Anterior cingulate cortex (tissue), 58 donors: ENCODE results near the gene RNF150.

ENCODE experiments used
- DNase-seq, 58 donors: peaks; one replicate each; lab custom pipeline; 2025; lab: John Stamatoyannopoulos, UW

RNF150 gene

DNA sequence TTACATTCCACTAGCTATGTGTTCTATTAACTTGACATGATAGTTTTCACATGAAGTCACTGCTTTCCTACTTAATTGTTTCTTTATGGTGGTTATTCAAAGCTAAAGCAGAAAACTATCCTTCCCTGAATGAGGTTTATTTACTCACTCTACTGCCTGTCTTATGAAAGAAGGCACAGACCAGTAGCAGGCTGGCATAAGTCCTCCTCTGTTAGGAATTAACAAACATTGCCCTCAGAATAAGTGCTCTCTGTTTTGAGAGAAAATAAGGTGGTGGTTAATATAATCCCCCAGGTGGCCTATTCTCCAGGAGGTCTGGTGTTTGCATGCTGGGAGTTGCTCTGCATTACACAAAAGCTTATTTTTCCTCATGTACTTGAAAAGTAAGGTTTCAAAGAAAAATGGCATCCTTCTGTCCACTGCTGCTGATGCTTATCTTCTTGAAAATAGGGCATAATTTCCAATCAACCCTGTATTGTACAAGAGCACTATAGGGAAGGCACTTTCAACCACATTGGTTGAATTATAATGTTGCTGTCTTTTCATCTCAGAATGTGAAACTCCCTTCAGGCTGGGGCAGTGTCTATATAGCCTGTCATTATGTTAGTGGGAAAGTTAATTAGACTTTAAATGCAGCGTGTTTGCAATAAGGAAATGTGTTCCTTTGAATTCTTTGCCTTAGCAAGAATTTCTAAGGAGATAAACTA is 257.4 kb downstream of the RNF150 start:
- DNase-seq = no peak

DNA sequence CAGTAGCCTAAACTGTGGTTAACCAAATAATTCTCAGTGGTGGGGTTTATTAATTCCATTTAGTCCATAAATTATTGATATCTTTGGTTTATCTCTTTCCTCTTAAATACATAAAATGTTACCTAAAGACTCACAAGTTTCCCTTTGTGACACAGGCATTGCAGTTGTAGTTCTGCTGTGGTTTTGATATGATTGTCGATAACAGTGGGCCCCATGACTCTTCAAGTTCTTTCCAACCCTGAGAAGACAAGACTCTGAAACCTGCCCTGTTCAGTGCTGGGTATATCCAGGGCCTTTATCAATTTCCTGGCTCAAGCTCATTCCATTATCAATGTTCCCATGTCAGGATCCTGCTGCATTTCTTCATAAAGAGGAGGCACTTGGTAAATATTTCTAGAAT is 259.2 kb downstream of the RNF150 start:
- DNase-seq = no peak

DNA sequence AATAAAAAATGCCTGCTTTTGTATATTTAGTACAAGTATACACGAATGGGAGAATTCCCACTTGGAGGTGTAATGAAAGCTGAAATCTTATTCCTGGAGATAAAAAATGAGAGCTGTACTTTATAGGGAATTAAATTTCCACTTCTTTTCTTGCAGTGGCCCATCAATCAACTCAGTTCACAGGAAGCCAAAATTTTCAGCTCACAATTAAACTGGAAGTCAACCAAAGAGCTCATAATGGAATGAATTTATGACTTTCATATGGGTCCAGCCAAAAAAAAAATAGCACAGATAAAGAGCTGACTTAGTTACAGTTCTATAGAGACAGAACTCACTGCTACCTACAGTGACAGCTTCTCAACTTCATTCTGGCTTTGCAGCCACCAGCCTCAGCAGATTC is 261.9 kb downstream of the RNF150 start:
- DNase-seq = no peak

DNA sequence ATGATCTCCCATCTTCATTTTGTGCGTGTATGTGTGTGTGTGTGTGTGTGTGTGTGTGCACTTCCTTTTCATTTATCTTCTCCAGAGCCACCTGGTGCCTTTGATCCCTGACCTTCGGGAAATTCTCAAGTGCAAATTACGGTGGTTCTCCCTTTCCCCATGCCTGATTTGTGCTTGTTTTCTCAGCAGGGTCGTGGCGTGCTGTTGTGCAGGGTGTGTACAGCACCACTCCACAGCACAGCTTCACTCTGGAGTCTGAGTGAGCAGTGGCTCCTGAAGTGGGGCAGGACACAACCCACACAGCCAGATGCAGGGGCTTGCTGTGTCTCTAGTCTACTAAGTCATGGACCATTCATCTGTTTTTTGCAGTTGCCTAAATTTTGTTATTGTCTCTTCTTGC is 262.8 kb downstream of the RNF150 start:
- DNase-seq = no peak

DNA sequence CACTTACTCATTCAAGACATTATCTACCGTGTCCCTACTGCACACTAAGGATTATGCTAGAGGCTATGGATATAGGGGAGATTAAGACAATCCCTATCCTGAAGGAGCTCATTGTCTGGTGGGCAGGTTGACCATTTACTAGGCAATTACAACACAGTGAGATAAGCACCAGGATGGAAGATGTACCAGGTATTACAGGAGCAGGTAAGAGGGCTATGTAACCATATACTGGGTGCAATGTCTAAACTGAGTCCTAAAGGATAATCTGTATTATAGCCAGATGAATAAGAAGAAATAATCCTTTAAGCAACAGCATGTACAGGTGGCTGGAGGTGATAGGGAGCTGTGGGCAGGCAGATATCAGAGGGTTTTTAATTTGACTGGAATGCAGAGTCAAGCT is 263.8 kb downstream of the RNF150 start:
- no peak for DNase-seq

DNA sequence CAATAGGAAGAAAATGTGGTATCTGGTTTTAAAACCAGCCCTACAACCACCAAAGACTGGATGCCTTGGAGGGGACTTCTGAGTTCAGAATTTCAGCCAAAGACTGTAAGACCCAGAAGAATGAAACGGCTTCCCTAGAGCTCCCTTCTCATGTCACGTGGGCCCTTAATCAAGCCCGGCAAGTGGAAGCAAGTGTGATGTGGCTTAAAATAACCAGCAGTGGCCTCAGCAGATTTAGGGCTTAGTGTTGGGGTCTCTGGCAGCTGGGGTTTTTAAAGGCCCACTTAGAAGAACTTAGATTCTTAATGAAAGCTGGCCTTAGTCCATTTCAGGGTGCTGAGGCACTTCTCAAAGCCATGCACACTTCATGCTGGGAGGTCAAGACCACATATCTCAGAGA is 265.9 kb downstream of the RNF150 start:
- no peak for DNase-seq

DNA sequence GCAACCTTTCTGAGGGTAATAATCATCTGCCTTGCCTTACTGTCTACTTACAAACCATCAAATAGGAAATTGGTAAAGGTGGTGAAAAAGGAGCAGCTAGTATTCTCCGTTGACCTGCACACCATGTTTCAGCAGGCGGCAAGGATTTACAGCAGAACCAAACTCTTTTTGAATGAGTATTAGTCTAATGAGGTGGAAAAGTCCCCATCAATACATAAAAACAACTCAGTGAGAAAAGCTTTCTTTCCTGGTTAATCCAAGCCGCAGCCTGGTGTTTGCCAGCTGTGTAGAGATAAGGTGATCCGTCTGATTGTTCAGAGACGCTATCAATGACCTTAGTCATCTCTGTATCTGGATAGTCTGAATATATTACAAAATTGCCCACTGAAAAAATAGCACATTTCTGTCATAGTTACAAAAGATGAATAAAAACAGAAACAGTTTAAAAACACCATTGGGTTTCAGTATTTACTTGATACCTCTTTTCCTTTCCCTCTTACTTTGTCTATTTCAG is 266.7 kb downstream of the RNF150 start:
- no peak for DNase-seq

DNA sequence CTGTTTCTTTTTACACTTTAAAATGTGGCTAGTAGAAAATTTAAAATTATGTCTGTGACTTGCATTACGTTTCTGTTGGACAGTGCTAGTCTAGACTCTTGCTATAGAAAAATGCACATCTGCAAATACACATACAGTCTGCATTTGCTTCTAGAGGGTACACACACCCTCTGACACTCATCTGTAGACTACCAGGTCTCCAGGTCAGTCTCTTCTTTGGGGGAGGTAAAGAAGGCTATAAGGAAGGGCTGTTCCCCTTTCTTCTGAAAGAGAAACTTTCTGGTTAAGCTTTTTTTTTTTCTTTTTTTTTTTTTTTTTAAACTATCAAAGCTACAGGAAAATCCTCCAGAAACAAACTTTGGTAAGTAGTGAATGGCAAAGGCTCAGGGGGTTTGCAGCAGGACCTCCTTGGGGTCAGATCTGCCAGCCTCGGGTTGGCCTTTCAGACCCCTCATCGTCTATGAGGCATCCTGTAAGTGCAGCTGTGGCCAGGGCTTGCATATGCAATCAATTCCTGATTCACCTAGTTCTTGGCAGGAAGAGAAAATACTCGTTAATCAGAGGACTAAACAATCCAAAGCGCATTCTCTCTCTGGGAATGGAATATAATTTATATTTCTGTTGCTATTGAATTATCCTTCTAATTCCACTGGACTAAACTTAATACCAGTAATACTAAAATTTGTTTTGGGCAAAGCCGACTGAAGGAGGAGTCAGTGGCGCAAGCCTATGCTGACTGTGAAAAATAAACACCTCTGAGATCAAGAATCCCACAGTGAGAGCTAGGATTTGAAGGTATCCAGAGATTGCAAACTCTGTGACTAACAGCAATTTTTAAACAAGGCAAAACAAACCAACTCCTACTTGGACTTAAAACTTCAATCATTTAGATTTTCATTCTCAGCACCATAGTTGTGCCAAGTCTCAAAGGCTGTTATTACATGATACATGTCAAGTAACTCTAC is 267.7 kb downstream of the RNF150 start:
- no peak for DNase-seq

DNA sequence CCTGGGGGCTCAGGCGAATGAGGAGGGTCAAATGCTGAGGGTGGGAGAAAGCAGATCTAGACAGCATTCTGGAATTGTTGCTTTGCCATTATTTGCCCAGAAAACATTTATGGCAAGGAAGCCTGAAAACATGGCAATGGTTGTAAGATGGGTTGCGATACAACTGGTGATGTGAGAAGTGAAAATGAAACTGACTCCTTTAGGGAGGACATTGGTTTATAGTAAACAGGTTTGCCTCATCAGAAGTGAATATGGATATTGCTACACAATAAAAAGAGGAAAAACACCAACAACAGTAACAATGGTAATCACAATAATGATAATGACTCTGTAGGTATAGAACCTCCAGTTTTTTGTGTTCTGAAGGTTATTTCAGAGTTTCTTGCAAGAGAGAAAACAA is 270.1 kb downstream of the RNF150 start:
- no peak for DNase-seq

DNA sequence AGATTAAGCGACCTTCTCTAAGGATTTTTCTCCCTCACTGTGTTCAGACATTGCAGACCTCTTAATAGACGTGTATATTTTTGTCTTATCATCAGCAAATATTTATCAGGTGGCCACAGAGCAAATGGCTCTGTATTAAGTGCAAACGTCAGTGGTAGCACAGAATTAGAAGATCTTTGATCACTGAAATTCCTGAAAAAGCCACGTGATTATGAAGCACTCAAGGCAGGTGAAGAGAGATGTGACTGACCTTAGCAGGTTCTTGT is 271.2 kb downstream of the RNF150 start:
- no peak for DNase-seq

DNA sequence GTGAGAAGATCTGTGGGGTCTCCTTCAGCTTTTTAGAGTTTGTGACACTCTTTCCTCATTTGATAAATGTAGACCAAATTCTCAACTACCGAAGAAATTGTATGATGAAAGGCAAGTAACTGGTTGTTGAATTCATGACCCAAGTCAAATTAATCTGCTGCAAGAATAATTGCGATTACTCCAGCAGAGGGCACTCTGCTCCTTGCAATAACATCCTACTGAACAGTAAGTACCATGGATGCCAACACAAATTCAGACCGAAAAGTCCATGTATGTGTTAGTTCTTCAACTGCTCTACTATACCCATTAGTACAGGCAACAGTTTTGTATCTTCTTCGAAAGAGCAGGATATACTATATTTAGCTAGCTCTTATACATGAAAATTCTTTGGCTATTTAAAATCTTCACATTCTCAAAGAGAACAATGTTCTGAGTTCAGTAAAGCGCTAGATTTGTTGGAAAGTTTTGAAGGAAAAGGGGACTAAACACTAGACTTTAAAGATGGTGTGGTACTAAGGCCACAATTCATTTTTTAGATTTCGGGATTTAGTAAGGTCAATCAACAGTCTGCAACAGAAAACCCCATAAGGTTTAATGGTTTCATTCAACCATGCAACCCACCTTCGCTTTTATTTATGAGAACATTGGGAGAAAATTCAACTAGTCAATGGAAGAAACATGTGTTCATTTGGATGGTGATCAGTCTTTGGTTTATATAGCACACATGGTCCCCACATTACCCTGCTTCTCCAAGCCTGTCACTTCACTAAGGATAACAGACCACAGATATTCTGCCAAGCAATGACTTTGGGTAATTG is 271.7 kb downstream of the RNF150 start:
- DNase-seq = peak in 44 of 58 donors; percentile 1 to 86 (median 30)

DNA sequence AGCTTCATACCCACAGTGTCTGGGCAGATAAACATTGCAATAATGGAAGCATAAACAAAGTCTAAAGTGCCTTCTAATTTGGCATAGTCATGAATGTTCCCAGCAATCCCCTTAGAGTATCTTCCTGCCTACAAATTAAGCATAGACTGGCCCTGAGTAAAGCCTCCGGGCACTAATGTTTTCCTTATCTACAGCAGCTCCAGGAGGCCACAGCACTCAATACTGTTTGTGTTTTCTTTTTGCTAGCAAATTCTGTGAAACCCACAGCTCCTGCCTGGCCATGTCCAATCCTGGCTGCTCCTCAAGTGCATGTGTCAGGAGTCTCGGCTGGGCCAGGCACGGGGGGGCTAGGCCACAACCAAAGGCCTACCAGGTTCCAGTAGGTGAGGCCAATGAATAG is 274.4 kb downstream of the RNF150 start:
- DNase-seq = no peak

DNA sequence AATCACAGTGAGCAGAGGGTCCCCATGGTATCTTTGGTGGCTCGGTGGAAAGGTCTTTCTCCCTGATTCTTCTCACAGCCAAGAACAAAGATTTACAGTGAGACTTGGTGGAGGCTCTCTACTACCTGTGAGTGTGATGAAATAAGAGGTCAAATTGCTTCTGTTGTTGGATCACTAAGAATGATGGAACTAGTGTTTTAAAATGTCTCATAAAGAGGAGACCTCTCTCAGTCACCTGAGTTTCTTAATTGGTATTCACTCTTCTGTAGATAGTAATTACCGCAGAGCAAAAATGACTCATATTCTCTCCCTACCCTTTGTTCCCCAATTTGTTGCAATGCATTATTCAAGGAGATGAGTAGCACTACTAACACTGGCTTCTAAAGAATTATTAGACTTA is 276.2 kb downstream of the RNF150 start:
- DNase-seq = no peak

DNA sequence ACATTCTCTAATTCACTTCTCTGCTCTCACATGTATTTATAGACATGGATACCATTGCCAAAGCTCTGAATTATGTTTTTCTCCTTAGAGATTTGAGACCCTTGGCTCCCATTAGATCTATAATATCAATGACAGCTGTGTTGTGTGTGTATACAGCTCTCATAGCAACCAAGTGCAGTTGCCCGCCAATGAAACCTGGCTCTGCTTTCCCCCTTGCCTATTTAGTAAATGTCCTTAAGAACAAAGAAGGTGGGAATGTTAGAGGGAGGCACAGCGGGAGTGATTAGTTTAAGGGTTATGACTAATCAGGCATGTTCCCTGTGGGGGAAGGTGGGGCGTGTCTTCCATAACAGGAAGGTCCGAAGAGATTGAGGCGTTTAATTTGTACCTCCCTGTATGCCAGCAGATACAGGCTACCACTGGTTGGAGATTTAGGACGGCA is 276.6 kb downstream of the RNF150 start:
- peak in 2 of 58 donors; percentile 7 to 11 for DNase-seq

DNA sequence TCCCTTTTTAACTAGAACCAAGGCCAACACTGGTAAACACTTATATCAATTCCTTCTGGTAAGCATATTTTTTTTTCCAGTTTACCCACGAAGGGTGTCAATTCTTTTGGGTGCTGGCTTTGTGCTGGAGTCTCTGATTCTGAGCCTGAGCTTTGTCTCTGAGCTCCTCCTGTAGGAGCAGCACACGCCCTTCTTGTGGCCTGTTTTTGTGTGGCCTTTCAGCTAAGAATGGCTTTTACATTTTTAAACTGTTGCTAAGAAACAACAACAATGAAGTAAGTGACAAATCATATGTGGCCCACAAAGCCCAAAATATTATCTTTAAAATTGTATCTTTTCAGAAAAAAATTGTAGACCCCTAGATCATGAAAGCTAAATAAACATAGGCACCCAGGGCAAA is 279.1 kb downstream of the RNF150 start:
- DNase-seq = no peak

DNA sequence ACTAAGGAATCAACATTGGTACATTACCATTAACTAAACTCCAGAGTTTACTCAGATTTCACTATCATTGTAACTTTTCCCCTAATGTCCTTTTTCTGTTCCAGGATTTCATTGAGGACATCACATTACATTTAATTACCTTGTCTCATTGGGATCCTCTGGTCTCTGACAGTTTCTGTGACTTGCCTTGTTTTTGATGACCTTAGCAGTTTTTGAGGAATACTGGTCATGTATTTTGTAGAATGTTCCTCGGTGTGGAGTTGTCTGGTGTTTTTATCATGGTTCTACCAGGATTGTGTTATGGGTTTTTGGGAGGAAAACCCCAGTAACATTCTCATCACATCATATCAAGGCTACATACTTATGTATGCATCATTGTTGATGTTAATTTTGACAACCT is 281.5 kb downstream of the RNF150 start:
- no peak for DNase-seq

DNA sequence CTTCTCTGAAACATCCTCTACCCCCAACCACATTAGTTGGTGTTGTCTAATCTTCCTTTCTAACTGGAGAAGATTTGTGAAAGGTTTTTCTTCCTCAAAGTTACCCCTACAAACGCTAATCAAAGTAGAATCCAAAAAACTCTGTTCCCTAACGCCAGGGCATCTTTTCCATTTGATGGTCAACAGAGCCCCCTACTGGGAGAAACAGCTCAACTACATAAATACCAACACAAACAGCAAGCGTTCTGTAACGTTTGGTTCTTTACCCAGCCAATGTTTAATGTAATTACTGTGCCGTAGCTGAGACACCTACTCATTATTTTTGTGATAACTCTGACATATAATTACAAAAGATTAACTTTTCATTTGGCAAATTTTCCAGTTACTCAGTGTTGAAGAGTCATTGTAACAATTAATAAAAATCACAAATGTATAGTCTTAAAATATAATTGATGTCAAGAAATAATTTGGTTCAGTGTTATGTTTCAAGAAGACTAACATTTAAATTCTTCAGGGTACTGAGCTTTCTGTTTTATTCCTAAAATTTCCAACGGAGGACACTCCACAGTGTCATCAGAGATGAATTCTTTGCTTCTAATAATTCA is 282.1 kb downstream of the RNF150 start:
- peak in 23 of 58 donors; percentile 1 to 52 (median 10) for DNase-seq

DNA sequence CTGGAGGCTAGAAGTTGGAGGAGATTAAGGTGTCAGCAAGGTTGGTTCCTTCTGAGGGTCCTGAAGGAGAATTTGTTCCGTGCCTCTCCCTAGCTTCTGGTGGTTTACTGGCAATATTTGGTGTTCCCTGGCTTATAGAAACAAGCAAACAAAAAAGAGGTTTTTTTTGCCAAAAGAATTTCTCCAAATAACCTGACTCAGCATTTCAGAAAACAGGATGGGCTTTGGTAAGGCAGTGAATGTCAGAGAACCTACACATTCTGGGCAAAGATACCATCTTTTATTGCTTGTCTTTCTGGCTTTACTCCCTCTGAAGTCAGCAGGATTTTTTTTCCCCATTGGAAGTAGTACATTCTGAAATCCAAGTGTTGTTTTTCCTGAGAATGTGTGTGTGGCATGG is 283.7 kb downstream of the RNF150 start:
- DNase-seq = no peak

DNA sequence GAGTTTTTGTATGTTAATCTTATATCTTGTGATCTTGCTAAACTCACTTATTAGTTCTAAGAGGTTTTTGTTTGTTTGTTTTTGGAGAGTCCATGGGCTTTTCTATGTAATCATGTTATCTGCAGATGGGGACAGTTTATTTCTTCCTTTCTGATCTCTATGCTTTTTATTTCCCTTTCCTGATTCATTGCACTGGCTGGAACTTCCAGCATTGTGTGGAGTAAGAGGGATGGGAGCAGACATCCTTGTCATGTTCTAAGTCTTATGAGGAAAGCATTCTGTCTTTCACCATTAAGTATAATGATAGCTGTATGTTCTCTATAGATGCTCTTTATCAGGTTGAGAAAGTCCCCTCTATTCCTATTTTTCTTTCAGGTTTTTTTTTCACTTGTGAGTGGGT is 286.5 kb downstream of the RNF150 start:
- no peak for DNase-seq

DNA sequence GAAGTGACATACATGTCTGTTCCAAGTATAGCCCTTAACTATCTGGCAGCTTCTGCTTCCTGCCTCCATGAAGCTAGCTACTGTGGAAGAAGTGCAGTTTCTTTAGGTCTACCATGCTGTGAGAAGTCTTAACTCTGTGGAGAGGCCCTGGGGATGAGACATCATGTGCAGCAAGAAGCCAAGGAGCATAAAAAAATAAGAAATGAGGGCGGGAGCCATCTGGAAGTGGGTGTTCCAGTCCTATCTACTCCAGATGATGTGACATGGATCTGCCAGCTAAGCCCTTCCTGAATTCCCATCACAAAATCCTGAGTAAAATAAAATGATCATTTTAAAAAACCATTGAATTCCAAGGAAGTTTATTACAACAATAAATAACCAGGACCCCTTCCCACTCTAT is 289.2 kb downstream of the RNF150 start:
- peak in 5 of 58 donors; percentile 2 to 32 (median 8) for DNase-seq
